HG02763 (cell line): ENCODE measurements around the gene ADORA2A.

Experiments
- ATAC-seq: cut with Tn5 transposase; IDR thresholded peaks from one replicate; pipeline ENCODE4 v1.9.1; 2021; ENCODE audit warnings: mild to moderate bottlenecking, moderate library complexity; ENCODE audit not compliant: unreplicated experiment

The ADORA2A gene

GRCh38 chr22:24427500-24428164, at the start of gene ADORA2A:
Gene ADORA2A, plus strand, starts transcription at chr22:24427599. Its CDS starts 5,806 bp downstream, at chr22:24433405.
- peak; percentile 46 for ATAC-seq

- no peak for ATAC-seq
These were observed 47.9 kb upstream of the ADORA2A start for GRCh38 chr22:24379536-24379935.

GRCh38 chr22:24380220-24380904, 47.0 kb upstream of the ADORA2A start:
- ATAC-seq: no peak

GRCh38 chr22:24380905-24381230, 46.5 kb upstream of the ADORA2A start:
- no peak for ATAC-seq

- no peak for ATAC-seq
These were observed 44.3 kb upstream of the ADORA2A start for GRCh38 chr22:24383061-24383460.

GRCh38 chr22:24384131-24384530, 43.3 kb upstream of the ADORA2A start:
- no peak for ATAC-seq

GRCh38 chr22:24386937-24387471, 40.4 kb upstream of the ADORA2A start:
- ATAC-seq: no peak

- ATAC-seq: no peak
These were observed 37.7 kb upstream of the ADORA2A start for GRCh38 chr22:24389680-24390079.

GRCh38 chr22:24390156-24390555, 37.2 kb upstream of the ADORA2A start:
- ATAC-seq: no peak

GRCh38 chr22:24390576-24390975, 36.8 kb upstream of the ADORA2A start:
- ATAC-seq: no peak

GRCh38 chr22:24391836-24392217, 35.6 kb upstream of the ADORA2A start:
- no peak for ATAC-seq

- ATAC-seq: no peak
These were observed 35.0 kb upstream of the ADORA2A start for GRCh38 chr22:24392218-24392931.

- no peak for ATAC-seq
These were observed 34.3 kb upstream of the ADORA2A start for GRCh38 chr22:24393012-24393559.

- ATAC-seq: no peak
These were observed 33.6 kb upstream of the ADORA2A start for GRCh38 chr22:24393848-24394247.

GRCh38 chr22:24394254-24394653, 33.1 kb upstream of the ADORA2A start:
- ATAC-seq: no peak

- ATAC-seq: no peak
These were observed 29.0 kb upstream of the ADORA2A start for GRCh38 chr22:24398409-24398808.

- ATAC-seq: peak; percentile 9
These were observed 27.2 kb upstream of the ADORA2A start for GRCh38 chr22:24400034-24400725.

- peak; percentile 37 for ATAC-seq
These were observed 26.4 kb upstream of the ADORA2A start for GRCh38 chr22:24400726-24401596.

- ATAC-seq: no peak
These were observed 25.4 kb upstream of the ADORA2A start for GRCh38 chr22:24401931-24402367.
